SK-MEL-5 (cell line): Measurements from ENCODE around the gene SLC25A4. TPM values are rescaled to one million over a fixed set of nuclear protein-coding genes. Genes with fewer than 3 reads are reported as not detected.

Source experiments
- total RNA-seq: library from RNA; depleted of rRNA; stranded (reverse); fragments of >200 nt; shearing (Covaris generic); gene quantifications from 2 replicates; pipeline ENCODE4 v1.2.3, GENCODE V29; 2014; rRNA removed

The SLC25A4 gene
- total RNA-seq, 1 experiment from 2014 or later: 95.1 TPM

Other genes with a start within 250 kb of the SLC25A4 start
- gene HELT, start 124.8 kb upstream of the SLC25A4 start, total RNA-seq: not detected in 2 replicates
- 73.5 and 74.9 TPM in 2 replicates for gene CFAP97, start 60.7 kb downstream of the SLC25A4 start, total RNA-seq
- 57.8 and 59.0 TPM in 2 replicates for gene SNX25, start 66.3 kb downstream of the SLC25A4 start, total RNA-seq